Osteoblast (primary cell): ENCODE measurements around the gene ELP4. TPM values are rescaled to one million over a fixed set of nuclear protein-coding genes. Genes with fewer than 3 reads are reported as not detected.

Source experiments
- DNase-seq: peaks from one replicate; pipeline ENCODE4 v3.0.0; 2011; ENCODE audit warnings: low spot score, mixed read lengths; ENCODE audit not compliant: insufficient read length; ENCODE audit errors: missing footprints
- H2AFZ ChIP-seq: 2 replicates; pipeline ENCODE4 v1.6.0; 2011; ENCODE audit warnings: mild to moderate bottlenecking, low read length
- H3K27ac ChIP-seq: 2 replicates; pipeline ENCODE4 v1.5.1; 2011; ENCODE audit warnings: mild to moderate bottlenecking, low read depth, low read length, moderate library complexity
- H3K27me3 ChIP-seq: 2 replicates; pipeline ENCODE4 v1.6.0; 2012; ENCODE audit warnings: mild to moderate bottlenecking, control low read depth, inconsistent platforms, low read length, moderate library complexity; ENCODE audit not compliant: insufficient read depth
- H3K36me3 ChIP-seq: 2 replicates; pipeline ENCODE4 v1.5.1; 2011; ENCODE audit warnings: mild to moderate bottlenecking, low read length, control low read depth, moderate library complexity; ENCODE audit not compliant: insufficient read depth
- H3K4me1 ChIP-seq: 2 replicates; pipeline ENCODE4 v1.5.1; 2011; ENCODE audit warnings: mild to moderate bottlenecking, low read length, control low read depth, moderate library complexity; ENCODE audit not compliant: insufficient read depth
- H3K4me2 ChIP-seq: 2 replicates; pipeline ENCODE4 v1.6.0; 2011; ENCODE audit warnings: mild to moderate bottlenecking, low read length; ENCODE audit not compliant: insufficient read depth
- H3K4me3 ChIP-seq: fragments of 200-600 bp; sonication (generic); 3 replicates; pipeline ENCODE4 v1.5.1; 2012; ENCODE audit warnings: mild to moderate bottlenecking, low read length, inconsistent platforms; ENCODE audit not compliant: insufficient read depth
- H3K79me2 ChIP-seq: 2 replicates; pipeline ENCODE4 v1.6.0; 2012; ENCODE audit warnings: mild to moderate bottlenecking, low read length, control low read depth, inconsistent platforms; ENCODE audit not compliant: insufficient read depth
- H3K9me3 ChIP-seq: 2 replicates; pipeline ENCODE4 v1.5.1; 2011; ENCODE audit warnings: low read depth, low read length, control low read depth
- H4K20me1 ChIP-seq: 2 replicates; pipeline ENCODE4 v1.6.0; 2012; ENCODE audit warnings: mild to moderate bottlenecking, low read length, control low read depth; ENCODE audit not compliant: insufficient read depth
- total RNA-seq: library from RNA; depleted of rRNA; stranded (reverse); fragments of >200 nt; gene quantifications from 2 replicates; pipeline ENCODE4 v1.2.3, GENCODE V29; 2012
- TF ChIP-seq, protein P1 (sequence below): IDR thresholded peaks from 2 replicates; pipeline ENCODE4 v1.5.1; 2011; ENCODE audit warnings: mild to moderate bottlenecking, low read depth, low read length, moderate library complexity; ENCODE audit errors: extremely low read depth

The ELP4 gene
- total RNA-seq, 1 donor, result 16.3 TPM

DNA sequence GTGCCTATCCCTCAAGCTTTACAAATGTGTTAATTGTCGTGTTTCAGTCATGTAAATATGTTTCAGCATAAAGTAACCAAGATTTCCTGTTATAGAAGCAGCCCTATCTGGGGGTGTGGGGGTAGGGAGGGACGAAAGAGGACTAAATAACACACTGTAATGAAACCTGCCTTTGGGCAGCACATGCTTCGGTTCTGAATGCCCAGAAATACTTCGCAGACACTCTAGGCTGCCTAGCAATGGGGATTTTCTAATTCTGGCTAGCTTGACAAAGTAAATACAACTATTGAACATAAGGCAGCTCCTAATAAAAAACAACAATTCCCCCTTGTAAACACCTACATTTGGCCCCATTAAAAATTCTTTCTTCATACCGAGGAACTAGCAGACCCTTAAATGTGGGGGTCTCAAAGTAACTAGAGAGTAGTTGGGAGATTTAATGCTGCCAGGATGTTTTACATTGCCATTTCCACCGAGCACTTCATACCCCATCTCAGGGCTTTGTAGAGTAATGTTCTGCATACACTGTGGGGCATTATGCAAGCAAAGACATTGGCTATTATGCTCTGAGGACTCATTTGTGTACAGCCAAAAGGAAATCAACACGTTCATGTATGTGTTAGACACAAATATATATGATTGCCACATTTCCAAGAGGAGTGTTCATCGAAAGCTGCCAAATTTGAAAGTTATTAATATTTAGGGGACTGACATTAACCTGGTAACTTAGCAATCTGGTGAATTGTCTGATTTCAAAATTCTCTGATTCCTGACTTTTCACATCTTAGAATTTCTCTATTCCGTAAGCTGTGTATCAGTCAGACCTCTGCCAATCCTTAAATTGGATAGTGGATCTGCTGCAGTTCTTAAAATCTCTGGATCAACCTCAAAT is 259.4 kb downstream of the ELP4 start:
- no peak overlapping the region for H3K4me3 ChIP-seq
- no peaks in the 10 kb centered on the region for H3K36me3 ChIP-seq
- H3K4me2 ChIP-seq, result no peak overlapping the region
- H2AFZ ChIP-seq, result no peak overlapping the region
- TF ChIP-seq, protein P1, sequence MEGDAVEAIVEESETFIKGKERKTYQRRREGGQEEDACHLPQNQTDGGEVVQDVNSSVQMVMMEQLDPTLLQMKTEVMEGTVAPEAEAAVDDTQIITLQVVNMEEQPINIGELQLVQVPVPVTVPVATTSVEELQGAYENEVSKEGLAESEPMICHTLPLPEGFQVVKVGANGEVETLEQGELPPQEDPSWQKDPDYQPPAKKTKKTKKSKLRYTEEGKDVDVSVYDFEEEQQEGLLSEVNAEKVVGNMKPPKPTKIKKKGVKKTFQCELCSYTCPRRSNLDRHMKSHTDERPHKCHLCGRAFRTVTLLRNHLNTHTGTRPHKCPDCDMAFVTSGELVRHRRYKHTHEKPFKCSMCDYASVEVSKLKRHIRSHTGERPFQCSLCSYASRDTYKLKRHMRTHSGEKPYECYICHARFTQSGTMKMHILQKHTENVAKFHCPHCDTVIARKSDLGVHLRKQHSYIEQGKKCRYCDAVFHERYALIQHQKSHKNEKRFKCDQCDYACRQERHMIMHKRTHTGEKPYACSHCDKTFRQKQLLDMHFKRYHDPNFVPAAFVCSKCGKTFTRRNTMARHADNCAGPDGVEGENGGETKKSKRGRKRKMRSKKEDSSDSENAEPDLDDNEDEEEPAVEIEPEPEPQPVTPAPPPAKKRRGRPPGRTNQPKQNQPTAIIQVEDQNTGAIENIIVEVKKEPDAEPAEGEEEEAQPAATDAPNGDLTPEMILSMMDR, result no peak
- H3K9me3 ChIP-seq, result no peaks in the 10 kb centered on the region
- no peak overlapping the region for H3K27ac ChIP-seq
- no peaks in the 10 kb centered on the region for H3K27me3 ChIP-seq
- DNase-seq, result no peak
- H4K20me1 ChIP-seq, result no peaks in the 10 kb centered on the region
- H3K79me2 ChIP-seq, result no peaks in the 10 kb centered on the region
- no peaks in the 10 kb centered on the region for H3K4me1 ChIP-seq

DNA sequence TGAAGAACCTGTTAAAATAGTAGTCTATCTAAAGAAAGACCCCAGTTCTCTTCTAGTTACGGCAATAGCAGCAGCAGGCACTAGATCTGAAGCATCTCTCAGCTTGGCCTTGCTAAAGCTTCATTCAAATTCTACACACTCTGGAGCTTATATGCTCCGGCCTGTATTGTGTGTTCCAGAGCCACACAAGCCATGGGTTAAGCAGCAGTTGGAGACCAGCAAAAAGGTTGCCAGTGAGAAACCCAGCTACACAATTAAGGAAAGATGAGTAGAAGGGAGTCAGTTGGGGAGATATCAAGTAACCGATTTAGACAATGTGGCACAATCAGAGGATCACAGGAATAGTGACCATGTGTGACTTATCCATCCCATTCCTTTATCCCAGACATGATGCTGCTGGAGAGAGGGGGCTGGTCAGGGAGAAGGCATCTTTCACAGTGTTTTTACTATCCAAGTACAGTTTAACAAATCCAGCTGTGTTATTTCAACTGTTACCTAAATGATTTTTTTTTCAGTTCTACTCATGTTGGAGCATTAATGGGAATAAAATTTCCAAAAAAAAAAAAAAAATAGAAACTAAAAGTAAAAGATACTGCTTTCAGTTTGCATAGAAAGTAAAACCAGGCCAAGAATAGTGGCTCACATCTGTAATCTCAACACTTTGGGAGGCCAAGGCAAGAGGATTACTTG is 260.6 kb downstream of the ELP4 start:
- no peaks in the 10 kb centered on the region for H3K79me2 ChIP-seq
- no peaks in the 10 kb centered on the region for H3K4me1 ChIP-seq
- no peak for DNase-seq
- H3K4me3 ChIP-seq, result no peak overlapping the region
- H4K20me1 ChIP-seq, result no peaks in the 10 kb centered on the region
- TF ChIP-seq, protein P1, result no peak
- H3K9me3 ChIP-seq, result no peaks in the 10 kb centered on the region
- no peaks in the 10 kb centered on the region for H3K27me3 ChIP-seq
- no peaks in the 10 kb centered on the region for H3K36me3 ChIP-seq
- no peak overlapping the region for H3K27ac ChIP-seq
- no peak overlapping the region for H3K4me2 ChIP-seq
- no peak overlapping the region for H2AFZ ChIP-seq

- no peaks in the 10 kb centered on the region for H3K79me2 ChIP-seq
- H3K4me3 ChIP-seq, result no peak overlapping the region
- H3K4me2 ChIP-seq, result no peak overlapping the region
- H2AFZ ChIP-seq, result no peak overlapping the region
- H3K27me3 ChIP-seq, result no peaks in the 10 kb centered on the region
- no peak overlapping the region for H3K27ac ChIP-seq
- H3K9me3 ChIP-seq, result no peaks in the 10 kb centered on the region
- DNase-seq, result peak; percentile 44
- H4K20me1 ChIP-seq, result no peaks in the 10 kb centered on the region
- TF ChIP-seq, protein P1, result no peak
- H3K36me3 ChIP-seq, result no peaks in the 10 kb centered on the region
- H3K4me1 ChIP-seq, result no peaks in the 10 kb centered on the region
These were observed 262.8 kb downstream of the ELP4 start for GRCh38 chr11:31772412-31772811.

- Histone ChIP-seq H2AFZ (peak overlapping the region; percentile 49), H3K27ac (peak overlapping the region; percentile 54)
- DNase-seq, result peak; percentile 80
These were observed 269.8 kb downstream of the ELP4 start for GRCh38 chr11:31779374-31779791.

More at GRCh38 chr11:31779374-31779791, 269.8 kb downstream of the ELP4 start:
- peak overlapping the region; percentile 10 for H3K4me3 ChIP-seq
- TF ChIP-seq, protein P1, result no peak
- H3K79me2 ChIP-seq, result no peaks in the 10 kb centered on the region
- peak overlapping the region; percentile 49 for H3K4me2 ChIP-seq
- no peaks in the 10 kb centered on the region for H3K36me3 ChIP-seq
- H4K20me1 ChIP-seq, result no peaks in the 10 kb centered on the region
- no peaks in the 10 kb centered on the region for H3K27me3 ChIP-seq
- H3K9me3 ChIP-seq, result no peaks in the 10 kb centered on the region
- H3K4me1 ChIP-seq, result peaks cover 14% of the 10 kb centered on the region
